ENCODE measurements around the gene PRF1. TPM values are rescaled to one million over a fixed set of nuclear protein-coding genes. Genes with fewer than 3 reads are reported as not detected.
"Not testable (repeated sequence)": the region's sequence is repeated elsewhere in the genome, so short reads cannot be mapped to it uniquely, and the experiment has no call there.

PRF1 gene
- total and polyA plus RNA-seq, 11 donors: 0.50 to 19.4 (median 1.0) TPM

- no peaks in the 10 kb centered on the region for H3K36me3 ChIP-seq
- no peaks in the 10 kb centered on the region for H3K4me1 ChIP-seq
- peaks cover 0 to 7% (median 0%) of the 10 kb centered on the region in 12 donors for H3K9me3 ChIP-seq
- no peak overlapping the region for H3K27ac ChIP-seq
- TF ChIP-seq, protein P1, sequence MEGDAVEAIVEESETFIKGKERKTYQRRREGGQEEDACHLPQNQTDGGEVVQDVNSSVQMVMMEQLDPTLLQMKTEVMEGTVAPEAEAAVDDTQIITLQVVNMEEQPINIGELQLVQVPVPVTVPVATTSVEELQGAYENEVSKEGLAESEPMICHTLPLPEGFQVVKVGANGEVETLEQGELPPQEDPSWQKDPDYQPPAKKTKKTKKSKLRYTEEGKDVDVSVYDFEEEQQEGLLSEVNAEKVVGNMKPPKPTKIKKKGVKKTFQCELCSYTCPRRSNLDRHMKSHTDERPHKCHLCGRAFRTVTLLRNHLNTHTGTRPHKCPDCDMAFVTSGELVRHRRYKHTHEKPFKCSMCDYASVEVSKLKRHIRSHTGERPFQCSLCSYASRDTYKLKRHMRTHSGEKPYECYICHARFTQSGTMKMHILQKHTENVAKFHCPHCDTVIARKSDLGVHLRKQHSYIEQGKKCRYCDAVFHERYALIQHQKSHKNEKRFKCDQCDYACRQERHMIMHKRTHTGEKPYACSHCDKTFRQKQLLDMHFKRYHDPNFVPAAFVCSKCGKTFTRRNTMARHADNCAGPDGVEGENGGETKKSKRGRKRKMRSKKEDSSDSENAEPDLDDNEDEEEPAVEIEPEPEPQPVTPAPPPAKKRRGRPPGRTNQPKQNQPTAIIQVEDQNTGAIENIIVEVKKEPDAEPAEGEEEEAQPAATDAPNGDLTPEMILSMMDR (IDR thresholded peaks at IDR 0.05): no peak
- intact Hi-C loops (cut with DNase I): no loop called here
- 70 to 76% (median 74%) methylated on average over 4 of the region's 4 CpGs for WGBS, 4 donors
- H3K27me3 ChIP-seq: no peaks in the 10 kb centered on the region
- DNase-seq (no peak), ATAC-seq (no peak)
- no peak overlapping the region for H3K4me3 ChIP-seq
These were observed 31.5 kb upstream of the PRF1 start for GRCh38 chr10:70634011-70634410.

DNA sequence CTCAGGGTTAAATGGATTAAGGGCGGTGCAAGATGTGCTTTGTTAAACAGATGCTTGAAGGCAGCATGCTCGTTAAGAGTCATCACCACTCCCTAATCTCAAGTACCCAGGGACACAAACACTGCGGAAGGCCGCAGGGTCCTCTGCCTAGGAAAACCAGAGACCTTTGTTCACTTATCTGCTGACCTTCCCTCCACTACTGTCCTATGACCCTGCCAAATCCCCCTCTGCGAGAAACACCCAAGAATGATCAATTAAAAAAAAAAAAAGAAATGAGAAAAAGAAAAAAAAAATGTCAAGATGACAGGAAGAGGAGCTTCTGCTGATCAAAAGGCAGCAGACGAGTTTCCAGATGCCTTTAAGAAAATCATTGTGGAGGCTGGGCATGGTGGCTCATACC, 29.2 kb upstream of the PRF1 start:
- H3K4me1 ChIP-seq; H3K36me3 ChIP-seq; DNase-seq; H3K4me3 ChIP-seq; H3K27me3 ChIP-seq; intact Hi-C loops (cut with DNase I); ATAC-seq; H3K27ac ChIP-seq: not testable (repeated sequence)
- H3K9me3 ChIP-seq: peaks cover 0 to 30% (median 4%) of the 10 kb centered on the region in 12 donors
- 56 to 90% (median 84%) methylated on average over 2 of the region's 6 CpGs for WGBS, 4 donors

DNA sequence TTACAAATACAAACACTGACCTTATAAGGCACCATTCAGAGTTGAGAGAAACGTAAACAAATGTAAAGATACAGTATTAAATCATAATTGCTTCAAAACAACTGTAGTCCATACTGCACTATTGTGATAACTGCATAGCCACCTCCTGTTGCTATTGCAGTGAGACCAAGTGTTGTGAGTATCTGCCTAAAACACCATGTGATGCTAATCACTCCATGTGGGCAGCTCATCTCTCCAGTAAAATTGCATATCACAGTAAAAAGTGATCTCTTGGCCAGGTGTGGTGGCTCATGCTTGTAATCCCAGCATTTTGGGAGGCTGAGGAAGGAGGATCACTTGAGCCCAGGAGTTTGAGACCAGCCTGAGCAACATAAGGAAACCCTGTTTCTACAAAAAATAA, 26.8 kb upstream of the PRF1 start:
- Histone ChIP-seq H3K36me3 (no peaks in the 10 kb centered on the region), H3K27me3 (no peaks in the 10 kb centered on the region), H3K4me1 (no peaks in the 10 kb centered on the region), H3K27ac (no peak overlapping the region), H3K9me3 (peaks cover 0 to 32% (median 4%) of the 10 kb centered on the region in 12 donors), H3K4me3 (no peak overlapping the region)
- WGBS, 4 donors: 67 to 87% (median 81%) methylated on average over 1 of the region's 1 CpG
- DNase-seq (no peak), ATAC-seq (no peak)
- TF ChIP-seq, protein P1 (IDR thresholded peaks at IDR 0.05): no peak
- TF ChIP-seq POLR2A (IDR thresholded peaks at IDR 0.05): no peak
- intact Hi-C loops (cut with DNase I): no loop called here

- Histone ChIP-seq H3K27me3 (no peaks in the 10 kb centered on the region), H3K27ac (no peak overlapping the region), H3K9me3 (peaks cover 0 to 32% (median 4%) of the 10 kb centered on the region in 12 donors), H3K4me3 (no peak overlapping the region), H3K4me1 (no peaks in the 10 kb centered on the region), H3K36me3 (no peaks in the 10 kb centered on the region)
- no peak for DNase-seq
- intact Hi-C loops (cut with DNase I): no loop called here
- no peak for TF ChIP-seq POLR2A (IDR thresholded peaks at IDR 0.05)
- TF ChIP-seq, protein P1 (IDR thresholded peaks at IDR 0.05): no peak
- ATAC-seq: no peak
These were observed 23.5 kb upstream of the PRF1 start for GRCh38 chr10:70626056-70626455.
